Activated CD8-positive, alpha-beta memory T cell treated with anti-CD3 and anti-CD28 coated beads, Interleukin-2, amount 50 U/mL, for 4 hours (primary cell): ENCODE results near the gene CRACDL.
"Not testable (repeated sequence)": the region's sequence is repeated elsewhere in the genome, so short reads cannot be mapped to it uniquely, and the experiment has no call there.

Experiments
- DNase-seq: peaks from one replicate; pipeline ENCODE4 v3.0.0-alpha.2; 2020

The CRACDL gene

GRCh38 chr2:98903767-98904485 is 32.1 kb downstream of the CRACDL start:
- DNase-seq = no peak

- no peak for DNase-seq
These were observed 33.0 kb downstream of the CRACDL start for GRCh38 chr2:98903064-98903355.

GRCh38 chr2:98902209-98903063 is 33.6 kb downstream of the CRACDL start:
- DNase-seq = no peak

GRCh38 chr2:98901702-98902101 is 34.3 kb downstream of the CRACDL start:
- no peak for DNase-seq

GRCh38 chr2:98901291-98901690 is 34.7 kb downstream of the CRACDL start:
- DNase-seq = no peak

- no peak for DNase-seq
These were observed 35.3 kb downstream of the CRACDL start for GRCh38 chr2:98900721-98901120.

DNA sequence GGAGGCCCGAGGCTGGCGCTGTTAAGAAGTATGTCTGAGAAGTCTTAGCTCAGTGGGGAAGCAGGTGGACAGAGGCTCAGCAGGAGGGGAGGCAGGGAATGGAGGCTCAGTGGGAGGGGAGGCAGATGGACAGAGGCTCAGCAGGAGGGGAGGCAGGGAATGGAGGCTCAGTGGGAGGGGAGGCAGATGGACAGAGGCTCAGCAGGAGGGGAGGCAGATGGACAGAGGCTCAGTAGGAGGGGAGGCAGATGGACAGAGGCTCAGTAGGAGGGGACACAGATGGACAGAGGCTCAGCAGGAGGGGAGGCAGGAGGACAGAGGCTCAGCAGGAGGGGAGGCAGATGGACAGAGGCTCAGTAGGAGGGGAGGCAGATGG is 36.3 kb downstream of the CRACDL start:
- DNase-seq = not testable (repeated sequence)

DNA sequence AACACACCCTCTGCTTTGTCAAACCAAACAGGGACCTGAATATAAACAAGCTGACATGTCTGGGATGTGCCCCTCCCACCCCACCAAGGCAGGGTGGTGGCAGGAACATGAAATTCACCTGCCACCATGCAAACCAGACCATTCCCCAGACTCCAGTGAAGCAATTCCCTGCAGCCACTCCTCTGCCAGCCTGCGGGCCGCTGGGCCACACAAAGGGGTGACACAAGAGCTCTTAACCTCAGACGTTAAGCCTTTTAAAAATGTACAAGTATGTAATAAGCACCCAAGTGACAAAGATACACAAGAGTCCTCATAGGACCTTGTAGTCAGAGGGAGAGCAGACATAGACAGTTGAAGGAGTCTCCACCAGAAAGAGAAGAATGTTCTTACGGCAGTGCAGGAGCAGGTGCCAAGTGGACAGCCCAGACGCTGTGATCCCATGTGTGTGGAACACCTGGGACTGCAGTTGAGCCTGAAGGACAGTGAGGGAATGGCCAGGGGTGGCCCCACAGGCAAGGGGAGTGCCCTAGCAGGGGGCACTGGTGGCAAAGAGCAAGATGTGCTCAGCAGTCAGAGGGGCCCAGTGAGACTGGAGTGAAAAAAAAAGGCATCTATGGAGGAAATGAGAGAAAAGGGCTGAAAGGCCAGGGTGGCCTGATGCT is 36.9 kb downstream of the CRACDL start:
- DNase-seq = no peak

DNA sequence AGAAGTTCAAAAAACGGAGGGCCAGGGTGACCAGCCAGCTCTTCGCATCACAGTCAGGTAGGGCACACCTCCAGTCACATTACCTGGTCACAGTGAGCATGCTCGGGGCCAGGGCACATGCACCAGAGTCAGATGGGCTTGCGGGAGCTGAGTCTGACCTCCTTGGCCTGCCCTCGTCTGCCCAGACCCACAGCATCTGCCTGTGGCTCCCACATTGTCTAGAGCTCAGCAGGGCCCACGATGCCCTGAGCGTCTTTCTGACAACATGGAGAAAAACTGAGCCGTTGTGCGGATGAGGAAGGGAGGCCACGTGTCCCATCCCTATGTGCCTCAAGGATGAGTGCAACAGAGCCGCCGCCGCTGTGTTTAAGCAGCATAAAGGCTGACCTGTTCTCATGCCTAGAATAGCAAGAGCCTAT is 37.6 kb downstream of the CRACDL start:
- no peak for DNase-seq

DNA sequence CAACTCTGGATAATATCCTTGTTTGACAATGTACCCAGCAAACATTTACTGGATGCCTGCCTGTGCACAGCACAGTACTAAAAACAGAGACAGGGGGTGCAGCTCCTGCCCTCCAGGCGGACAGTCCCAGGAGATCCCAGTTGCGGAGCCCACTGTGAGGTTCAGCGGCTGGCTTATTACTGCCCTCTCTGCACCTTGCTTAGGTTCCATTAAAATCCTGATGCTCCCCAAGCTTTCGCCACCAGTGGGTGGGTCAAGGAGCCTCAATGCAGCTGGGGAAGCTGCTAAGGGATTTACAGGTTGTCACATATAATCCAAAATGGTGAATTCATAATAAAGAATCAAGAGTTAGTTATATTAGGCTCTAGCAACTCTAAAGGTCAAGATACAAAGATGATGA is 38.3 kb downstream of the CRACDL start:
- DNase-seq = no peak

- no peak for DNase-seq
These were observed 39.1 kb downstream of the CRACDL start for GRCh38 chr2:98896944-98897343.

GRCh38 chr2:98896416-98896815 is 39.6 kb downstream of the CRACDL start:
- no peak for DNase-seq

GRCh38 chr2:98895901-98896300 is 40.1 kb downstream of the CRACDL start:
- DNase-seq = no peak

GRCh38 chr2:98895221-98895620 is 40.8 kb downstream of the CRACDL start:
- DNase-seq = no peak

GRCh38 chr2:98894331-98895000 is 41.6 kb downstream of the CRACDL start:
- no peak for DNase-seq

DNA sequence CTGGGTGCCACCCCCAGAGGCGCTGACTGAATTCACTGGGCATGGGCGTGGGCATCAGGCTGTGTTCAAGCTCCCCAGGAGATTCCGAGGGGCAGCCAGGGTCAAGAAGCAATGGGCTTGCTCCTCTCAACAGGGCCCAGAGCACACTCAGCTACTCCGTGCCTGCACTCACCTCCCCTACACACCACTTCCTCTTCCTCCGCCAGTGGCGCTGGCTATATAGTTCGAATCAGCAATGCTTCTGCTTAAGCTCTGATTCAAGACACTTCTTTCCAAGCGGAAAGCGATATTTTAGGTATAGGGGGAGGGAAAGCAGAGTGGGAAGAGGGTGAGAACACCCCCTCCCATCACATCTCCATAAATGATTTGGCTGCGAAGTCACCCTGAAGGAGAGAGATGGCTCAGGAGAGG is 42.1 kb downstream of the CRACDL start:
- no peak for DNase-seq

- no peak for DNase-seq
These were observed 43.2 kb downstream of the CRACDL start for GRCh38 chr2:98892871-98893270.

- no peak for DNase-seq
These were observed 44.4 kb downstream of the CRACDL start for GRCh38 chr2:98891591-98891990.

DNA sequence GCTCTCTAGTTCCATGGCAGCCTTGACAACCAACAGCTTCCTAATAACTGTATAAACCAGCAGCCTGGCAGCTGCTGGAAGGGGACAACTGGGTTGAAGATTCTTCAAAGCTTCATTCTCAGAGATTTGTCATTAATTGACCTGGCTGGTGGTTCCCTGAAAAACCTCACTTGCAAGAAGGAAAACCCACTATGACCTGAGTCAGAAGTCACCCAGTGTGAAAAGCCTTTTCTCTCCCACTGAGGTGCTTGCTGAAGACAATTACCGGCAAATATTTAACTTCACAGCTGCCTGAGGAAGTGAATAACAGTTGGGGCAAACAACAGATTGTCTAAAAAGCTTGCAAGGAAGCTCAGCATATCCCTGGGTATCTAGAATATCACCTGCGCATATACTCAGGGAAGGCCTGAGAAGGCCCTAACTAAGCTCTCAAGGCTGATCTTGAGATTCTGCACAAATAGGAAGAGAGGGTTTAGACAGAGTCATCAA is 49.9 kb downstream of the CRACDL start:
- DNase-seq = no peak

DNA sequence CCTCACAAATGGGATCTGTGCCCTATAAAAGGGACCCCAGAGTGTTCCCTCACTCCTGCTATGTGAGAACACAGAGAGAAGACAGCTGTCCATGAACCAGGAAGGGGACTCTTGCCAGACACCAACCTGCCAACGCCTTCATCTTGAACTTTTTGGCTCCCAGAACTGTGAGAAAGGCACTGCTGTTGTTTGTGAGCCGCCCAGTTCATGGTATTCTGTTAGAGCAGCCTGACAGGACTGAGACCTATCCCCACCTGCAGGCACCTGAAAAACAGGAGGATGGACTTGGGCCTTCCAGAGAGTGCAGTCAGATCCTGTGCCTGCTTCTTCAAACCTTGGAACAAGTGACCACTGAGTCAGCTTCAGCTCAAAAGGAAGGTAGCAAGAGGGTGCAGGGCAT is 51.4 kb downstream of the CRACDL start:
- DNase-seq = no peak

DNA sequence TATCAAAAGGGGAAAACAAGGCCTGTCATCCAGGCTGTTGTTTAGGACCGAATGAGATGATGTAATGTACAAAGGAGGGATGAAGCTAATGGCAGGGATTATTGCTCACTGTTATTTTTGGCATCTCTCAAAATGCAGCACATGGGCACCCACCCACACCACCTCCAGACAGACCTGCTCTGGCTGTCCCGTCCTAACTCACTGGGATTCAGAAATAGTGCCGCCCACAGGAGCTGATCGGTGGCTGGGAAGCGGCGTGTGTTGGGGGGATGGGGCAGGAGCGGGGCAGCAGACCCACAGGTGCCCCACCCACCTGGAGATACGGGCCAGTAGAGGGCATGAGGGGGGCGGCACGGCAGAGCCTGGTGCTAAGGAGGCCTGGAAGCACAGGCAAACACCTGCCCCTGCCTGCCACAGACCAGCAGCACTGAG is 52.2 kb downstream of the CRACDL start:
- DNase-seq = no peak

DNA sequence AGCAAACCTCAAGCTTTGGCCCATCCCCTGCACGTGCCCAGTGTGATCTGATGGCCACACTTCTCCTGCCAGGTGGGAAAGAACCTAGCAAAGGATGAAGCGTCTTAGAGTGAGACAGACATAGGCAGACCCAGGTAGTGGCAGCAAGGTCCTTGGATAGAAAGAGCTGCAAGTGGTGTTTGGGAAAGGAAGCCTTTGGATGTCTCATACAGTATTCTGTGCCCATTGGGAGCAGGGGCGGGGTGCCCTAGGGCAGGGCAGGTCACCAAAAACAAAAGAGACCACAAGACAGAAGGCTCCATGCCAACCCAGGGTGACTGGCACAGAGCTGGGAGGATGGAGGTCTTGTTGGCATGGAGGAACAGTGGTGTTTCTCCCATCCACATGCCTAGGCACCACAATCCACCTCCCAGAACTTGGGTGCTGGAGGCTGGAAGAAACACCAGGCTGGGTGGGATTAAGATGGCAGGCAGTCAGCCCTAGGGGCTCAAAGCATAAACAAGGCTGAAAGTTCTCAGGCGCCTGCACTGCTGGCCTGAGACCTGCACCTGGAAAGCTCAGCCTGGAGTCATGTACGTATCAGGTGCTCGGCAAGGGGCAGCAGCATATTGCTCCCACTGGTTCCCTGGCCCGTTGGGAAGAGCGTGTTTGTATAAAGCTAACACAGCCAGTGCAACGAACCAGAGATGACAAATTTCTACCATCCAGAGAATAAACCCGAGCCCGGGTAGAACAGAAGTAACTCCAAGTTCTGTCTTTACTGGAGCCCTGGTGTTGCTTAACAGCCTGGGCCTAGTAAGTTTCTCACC is 52.9 kb downstream of the CRACDL start:
- DNase-seq = no peak
